ENCODE results near the gene TMEM256.

TMEM256 gene

DNA sequence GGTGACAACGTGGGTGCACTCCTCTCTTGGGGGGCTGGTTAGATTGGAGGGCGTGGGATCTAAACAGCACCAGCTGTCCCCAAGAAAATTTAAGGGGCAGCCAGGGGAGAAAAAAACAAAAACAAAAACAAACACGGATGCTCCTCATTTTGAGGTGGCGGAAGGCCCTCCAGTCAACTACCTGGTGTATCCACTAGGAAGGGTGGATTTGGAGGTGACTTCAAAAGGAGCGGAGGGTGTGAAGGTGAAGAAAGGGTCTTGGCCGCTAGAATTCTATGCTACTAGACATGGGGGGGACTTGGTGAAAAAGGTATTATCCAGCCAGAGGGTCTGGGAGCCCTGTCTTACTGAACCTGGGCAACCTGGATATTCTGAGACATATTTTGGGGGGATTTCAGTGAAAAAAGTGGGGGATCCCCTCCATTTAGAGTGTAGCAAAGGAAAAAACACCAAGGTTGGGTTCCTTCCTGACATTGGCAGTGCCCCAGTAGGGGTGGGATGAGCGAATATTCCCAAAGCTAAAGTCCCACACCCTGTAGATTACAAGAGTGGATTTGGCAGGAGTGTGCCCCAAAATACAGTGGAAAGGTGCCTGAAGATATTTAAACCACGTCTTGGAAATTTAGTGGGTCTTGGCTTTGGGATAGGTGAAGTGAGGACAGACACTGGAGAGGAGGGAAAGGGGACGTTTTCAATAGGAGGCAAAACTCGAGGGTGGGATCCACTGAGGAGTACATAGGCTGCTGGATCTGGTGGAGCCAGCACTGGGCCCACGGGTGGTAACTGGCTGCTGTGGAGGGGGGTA is 35.0 kb upstream of the TMEM256 start:
- Histone ChIP-seq H3K4me3 (ENCODE audit: low read depth, low read length) (no peak overlapping the region), H3K27ac (no peak overlapping the region), H3K27me3 (replicated peaks) (peaks cover 23% of the 10 kb centered on the region), H3K36me3 (replicated peaks) (no peaks in the 10 kb centered on the region)
- TF ChIP-seq, protein P1, sequence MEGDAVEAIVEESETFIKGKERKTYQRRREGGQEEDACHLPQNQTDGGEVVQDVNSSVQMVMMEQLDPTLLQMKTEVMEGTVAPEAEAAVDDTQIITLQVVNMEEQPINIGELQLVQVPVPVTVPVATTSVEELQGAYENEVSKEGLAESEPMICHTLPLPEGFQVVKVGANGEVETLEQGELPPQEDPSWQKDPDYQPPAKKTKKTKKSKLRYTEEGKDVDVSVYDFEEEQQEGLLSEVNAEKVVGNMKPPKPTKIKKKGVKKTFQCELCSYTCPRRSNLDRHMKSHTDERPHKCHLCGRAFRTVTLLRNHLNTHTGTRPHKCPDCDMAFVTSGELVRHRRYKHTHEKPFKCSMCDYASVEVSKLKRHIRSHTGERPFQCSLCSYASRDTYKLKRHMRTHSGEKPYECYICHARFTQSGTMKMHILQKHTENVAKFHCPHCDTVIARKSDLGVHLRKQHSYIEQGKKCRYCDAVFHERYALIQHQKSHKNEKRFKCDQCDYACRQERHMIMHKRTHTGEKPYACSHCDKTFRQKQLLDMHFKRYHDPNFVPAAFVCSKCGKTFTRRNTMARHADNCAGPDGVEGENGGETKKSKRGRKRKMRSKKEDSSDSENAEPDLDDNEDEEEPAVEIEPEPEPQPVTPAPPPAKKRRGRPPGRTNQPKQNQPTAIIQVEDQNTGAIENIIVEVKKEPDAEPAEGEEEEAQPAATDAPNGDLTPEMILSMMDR (IDR thresholded peaks at IDR 0.05; ENCODE audit: low read depth, low read length, missing control alignments) = no peak
- in situ Hi-C loops (cut with HindIII; ENCODE audit: low pct_ligation_motif_present, low sequenced_read_pairs) = no loop called here
- no peak for DNase-seq

DNA sequence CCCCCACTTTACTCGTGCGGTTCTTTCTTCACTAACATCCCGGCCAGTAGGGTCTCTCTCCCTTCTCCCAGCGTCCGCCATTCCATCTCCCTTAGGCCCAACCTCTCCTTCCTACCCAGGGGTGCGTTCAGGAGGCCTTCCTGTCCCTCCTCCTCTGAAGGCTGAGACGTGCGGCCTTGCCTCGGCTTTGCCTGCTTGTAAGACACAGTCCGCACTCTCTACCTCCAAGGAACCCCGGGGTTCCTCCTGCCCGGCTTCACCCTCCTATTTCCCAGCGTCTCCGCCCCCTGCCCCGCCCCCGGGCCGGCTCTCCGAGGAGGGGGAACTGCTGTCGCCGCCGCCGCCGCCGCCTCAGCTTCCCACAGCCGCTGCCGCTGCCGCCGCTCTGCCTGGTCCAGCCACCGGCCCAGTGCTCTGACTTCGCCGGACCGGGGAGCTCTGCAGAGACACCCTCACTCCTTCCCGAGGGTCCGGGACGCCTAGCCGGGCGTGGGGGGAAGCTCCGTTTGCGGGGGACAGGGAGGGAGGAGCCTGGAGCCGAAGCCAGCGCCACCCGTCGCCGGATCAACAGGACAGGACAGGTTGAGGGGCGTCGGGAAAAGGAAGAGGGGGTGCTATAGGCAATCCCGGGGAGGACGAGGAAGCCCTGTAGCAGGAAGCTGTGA is 34.2 kb upstream of the TMEM256 start:
- H3K27ac ChIP-seq = no peak overlapping the region
- H3K27me3 ChIP-seq (replicated peaks) = peaks cover 23% of the 10 kb centered on the region
- H3K4me3 ChIP-seq (ENCODE audit: low read depth, low read length) = peak overlapping the region; percentile 27
- in situ Hi-C loops (cut with HindIII; ENCODE audit: low pct_ligation_motif_present, low sequenced_read_pairs) = no loop called here
- TF ChIP-seq, protein P1 (IDR thresholded peaks at IDR 0.05; ENCODE audit: low read depth, low read length, missing control alignments) = no peak
- no peaks in the 10 kb centered on the region for H3K36me3 ChIP-seq (replicated peaks)
- no peak for DNase-seq

DNA sequence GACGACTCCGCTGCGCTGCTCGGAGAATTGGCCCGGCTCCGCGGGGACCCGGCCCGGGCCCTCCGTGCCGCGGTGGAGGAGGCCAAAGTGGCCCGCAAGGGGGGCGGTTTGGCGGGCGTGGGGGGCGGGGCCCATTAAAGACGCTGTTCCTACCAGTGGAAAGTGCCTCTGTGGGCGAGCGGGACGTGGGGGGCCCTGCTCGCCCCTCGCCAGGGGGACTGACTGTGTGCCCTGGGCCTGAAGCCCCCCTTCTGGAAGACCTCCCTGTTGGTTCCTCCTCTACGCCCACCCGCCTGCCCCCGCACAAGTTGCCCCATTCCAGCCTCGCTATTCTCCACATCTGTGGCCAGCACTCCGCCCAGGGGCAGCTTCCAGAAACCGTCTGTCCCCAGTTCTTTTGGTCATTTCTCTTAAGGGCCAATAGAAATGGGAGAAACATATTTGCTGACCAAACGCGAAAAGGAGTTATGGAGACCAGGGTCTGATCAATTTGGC is 33.5 kb upstream of the TMEM256 start:
- peaks cover 23% of the 10 kb centered on the region for H3K27me3 ChIP-seq (replicated peaks)
- no peak overlapping the region for H3K27ac ChIP-seq
- DNase-seq = no peak
- peak overlapping the region; percentile 39 for H3K4me3 ChIP-seq (ENCODE audit: low read depth, low read length)
- in situ Hi-C loops (cut with HindIII; ENCODE audit: low pct_ligation_motif_present, low sequenced_read_pairs) = no loop called here
- no peaks in the 10 kb centered on the region for H3K36me3 ChIP-seq (replicated peaks)
- TF ChIP-seq, protein P1 (IDR thresholded peaks at IDR 0.05; ENCODE audit: low read depth, low read length, missing control alignments) = no peak

DNA sequence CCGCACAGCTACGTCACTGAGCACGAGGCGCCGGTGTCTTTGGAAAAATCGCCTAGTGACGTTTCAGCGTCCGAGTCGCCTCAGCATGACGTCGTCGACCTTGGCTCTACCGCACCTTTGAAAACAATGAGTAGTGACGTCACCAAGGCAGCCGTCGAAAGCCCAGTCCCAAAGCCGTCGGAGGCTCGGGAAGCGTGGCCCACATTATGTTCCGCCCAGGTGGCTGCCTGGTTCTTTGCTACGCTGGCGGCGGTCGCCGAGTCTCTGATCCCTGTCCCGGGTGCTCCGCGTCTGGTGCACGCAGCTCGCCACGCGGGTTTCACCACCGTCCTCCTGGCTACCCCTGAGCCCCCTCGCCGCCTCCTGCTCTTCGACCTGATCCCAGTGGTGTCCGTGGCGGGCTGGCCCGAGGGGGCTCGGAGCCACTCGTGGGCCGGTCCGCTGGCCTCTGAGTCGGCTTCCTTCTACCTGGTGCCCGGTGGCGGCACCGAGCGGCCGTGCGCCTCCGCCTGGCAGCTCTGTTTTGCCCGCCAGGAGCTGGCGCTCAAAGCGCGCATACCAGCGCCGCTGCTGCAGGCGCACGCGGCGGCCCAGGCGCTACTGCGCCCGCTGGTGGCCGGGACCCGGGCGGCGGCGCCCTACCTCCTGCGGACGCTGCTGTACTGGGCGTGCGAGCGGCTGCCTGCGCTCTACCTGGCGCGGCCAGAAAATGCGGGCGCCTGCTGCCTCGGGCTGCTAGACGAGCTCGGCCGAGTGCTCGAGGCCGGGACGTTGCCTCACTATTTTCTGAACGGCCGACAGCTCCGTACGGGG is 32.9 kb upstream of the TMEM256 start:
- H3K4me3 ChIP-seq (ENCODE audit: low read depth, low read length) = peak overlapping the region; percentile 39
- no peaks in the 10 kb centered on the region for H3K36me3 ChIP-seq (replicated peaks)
- TF ChIP-seq, protein P1 (IDR thresholded peaks at IDR 0.05; ENCODE audit: low read depth, low read length, missing control alignments) = peak; percentile 44
- in situ Hi-C loops (cut with HindIII; ENCODE audit: low pct_ligation_motif_present, low sequenced_read_pairs) = no loop called here
- DNase-seq = no peak
- H3K27ac ChIP-seq = no peak overlapping the region
- peaks cover 23% of the 10 kb centered on the region for H3K27me3 ChIP-seq (replicated peaks)

DNA sequence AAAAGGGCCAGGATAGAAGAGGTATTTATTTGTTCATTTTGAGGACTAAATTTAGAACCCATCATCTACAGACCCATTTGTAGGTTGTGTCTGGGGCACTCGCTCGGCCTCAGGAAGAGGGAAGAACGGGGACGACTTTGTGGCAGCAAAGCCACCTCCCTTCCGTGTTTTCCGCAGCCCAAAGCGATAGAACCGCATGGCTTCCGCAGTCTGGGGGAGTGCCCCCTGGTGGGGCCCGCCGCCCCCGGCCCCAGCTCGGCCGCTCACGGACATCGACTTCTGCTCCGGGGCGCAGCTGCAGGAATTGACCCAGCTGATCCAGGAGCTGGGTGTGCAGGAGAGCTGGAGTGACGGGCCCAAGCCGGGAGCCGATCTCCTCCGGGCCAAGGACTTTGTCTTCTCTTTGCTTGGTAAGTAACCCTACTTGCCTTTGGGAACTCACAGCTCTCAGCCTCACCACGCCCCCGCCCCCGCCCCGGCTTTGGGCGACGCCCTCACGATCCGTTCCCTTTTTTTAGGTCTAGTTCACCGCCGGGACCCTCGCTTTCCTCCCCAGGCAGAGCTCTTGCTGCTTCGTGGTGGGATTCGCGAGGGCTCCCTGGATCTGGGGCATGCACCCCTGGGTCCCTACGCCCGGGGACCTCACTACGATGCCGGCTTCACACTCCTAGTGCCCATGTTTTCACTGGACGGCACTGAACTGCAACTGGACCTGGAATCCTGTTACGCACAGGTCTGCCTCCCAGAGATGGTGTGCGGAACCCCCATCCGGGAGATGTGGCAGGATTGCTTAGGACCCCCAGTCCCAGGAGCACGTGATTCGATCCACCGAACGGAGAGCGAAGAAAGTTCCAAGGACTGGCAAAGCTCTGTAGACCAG is 32.0 kb upstream of the TMEM256 start:
- Histone ChIP-seq H3K27ac (no peak overlapping the region), H3K27me3 (replicated peaks) (peaks cover 23% of the 10 kb centered on the region), H3K36me3 (replicated peaks) (no peaks in the 10 kb centered on the region), H3K4me3 (ENCODE audit: low read depth, low read length) (peak overlapping the region; percentile 58)
- TF ChIP-seq, protein P1 (IDR thresholded peaks at IDR 0.05; ENCODE audit: low read depth, low read length, missing control alignments) = peak; percentile 22
- in situ Hi-C loops (cut with HindIII; ENCODE audit: low pct_ligation_motif_present, low sequenced_read_pairs) = no loop called here
- DNase-seq = no peak

Measured in brain microvascular endothelial cell (primary cell).